ENCODE measurements around the gene GUK1. TPM values are rescaled to one million over a fixed set of nuclear protein-coding genes. Genes with fewer than 3 reads are reported as not detected.

Gene GUK1
- total RNA-seq, 2 donors from 2014 or later: 233 to 245 TPM

GRCh38 chr1:228123505-228123904, 16.6 kb upstream of the GUK1 start:
- Mint-ChIP-seq H3K36me3 (ENCODE audit: low read depth) (peaks cover 2% of the 10 kb centered on the region), H3K27ac (no peak overlapping the region), H3K27me3 (peaks cover 23% of the 10 kb centered on the region), H3K4me3 (no peak overlapping the region), H3K4me1 (peaks cover 6% of the 10 kb centered on the region)
- no peak for DNase-seq
- no peak for ATAC-seq
- no peaks in the 10 kb centered on the region for H3K9me3 ChIP-seq (ENCODE audit: control insufficient read depth, low read length, poor library complexity, severe bottlenecking)

GRCh38 chr1:228125185-228125584, 14.9 kb upstream of the GUK1 start:
- H3K9me3 ChIP-seq (ENCODE audit: control insufficient read depth, low read length, poor library complexity, severe bottlenecking): no peaks in the 10 kb centered on the region
- no peak overlapping the region for H3K4me3 Mint-ChIP-seq
- DNase-seq: no peak
- H3K36me3 Mint-ChIP-seq (ENCODE audit: low read depth): peaks cover 2% of the 10 kb centered on the region
- peaks cover 23% of the 10 kb centered on the region for H3K27me3 Mint-ChIP-seq
- no peak overlapping the region for H3K27ac Mint-ChIP-seq
- no peak for ATAC-seq
- peaks cover 6% of the 10 kb centered on the region for H3K4me1 Mint-ChIP-seq

- H3K4me3 Mint-ChIP-seq: no peak overlapping the region
- ATAC-seq: no peak
- no peak overlapping the region for H3K27ac Mint-ChIP-seq
- H3K9me3 ChIP-seq (ENCODE audit: control insufficient read depth, low read length, poor library complexity, severe bottlenecking): no peaks in the 10 kb centered on the region
- H3K27me3 Mint-ChIP-seq: peaks cover 32% of the 10 kb centered on the region
- H3K36me3 Mint-ChIP-seq (ENCODE audit: low read depth): no peaks in the 10 kb centered on the region
- peaks cover 3% of the 10 kb centered on the region for H3K4me1 Mint-ChIP-seq
- no peak for DNase-seq
Measured at GRCh38 chr1:228131766-228132165, 8.3 kb upstream of the GUK1 start.

GRCh38 chr1:228134591-228134990, 5.5 kb upstream of the GUK1 start:
- ATAC-seq: no peak
- peaks cover 3% of the 10 kb centered on the region for H3K4me1 Mint-ChIP-seq

GRCh38 chr1:228136901-228137300, 3.2 kb upstream of the GUK1 start:
- Mint-ChIP-seq H3K27ac (peak overlapping the region; percentile 24), H3K27me3 (peaks cover 26% of the 10 kb centered on the region), H3K4me3 (no peak overlapping the region), H3K4me1 (no peaks in the 10 kb centered on the region), H3K36me3 (ENCODE audit: low read depth) (no peaks in the 10 kb centered on the region)
- ATAC-seq (no peak), DNase-seq (no peak)
- H3K9me3 ChIP-seq (ENCODE audit: control insufficient read depth, low read length, poor library complexity, severe bottlenecking): no peaks in the 10 kb centered on the region

More at GRCh38 chr1:228134591-228134990, 5.5 kb upstream of the GUK1 start:
- Mint-ChIP-seq H3K36me3 (ENCODE audit: low read depth) (no peaks in the 10 kb centered on the region), H3K27me3 (peaks cover 30% of the 10 kb centered on the region), H3K4me3 (no peak overlapping the region), H3K27ac (no peak overlapping the region)
- DNase-seq: no peak
- no peaks in the 10 kb centered on the region for H3K9me3 ChIP-seq (ENCODE audit: control insufficient read depth, low read length, poor library complexity, severe bottlenecking)

GRCh38 chr1:228139406-228139930, 611 bp upstream of the GUK1 start:
- ATAC-seq (no peak), DNase-seq (no peak)
- H3K4me3 Mint-ChIP-seq: peak overlapping the region; percentile 96
- H3K36me3 Mint-ChIP-seq (ENCODE audit: low read depth): no peaks in the 10 kb centered on the region
- peaks cover 25% of the 10 kb centered on the region for H3K27me3 Mint-ChIP-seq
- peak overlapping the region; percentile 94 for H3K27ac Mint-ChIP-seq
- H3K9me3 ChIP-seq (ENCODE audit: control insufficient read depth, low read length, poor library complexity, severe bottlenecking): no peaks in the 10 kb centered on the region
- peaks cover 18% of the 10 kb centered on the region for H3K4me1 Mint-ChIP-seq

- ATAC-seq: no peak
- Mint-ChIP-seq H3K27ac (peak overlapping the region; percentile 94), H3K4me1 (peaks cover 20% of the 10 kb centered on the region), H3K4me3 (peak overlapping the region; percentile 96), H3K36me3 (ENCODE audit: low read depth) (no peaks in the 10 kb centered on the region), H3K27me3 (peaks cover 17% of the 10 kb centered on the region)
- no peaks in the 10 kb centered on the region for H3K9me3 ChIP-seq (ENCODE audit: control insufficient read depth, low read length, poor library complexity, severe bottlenecking)
- DNase-seq: no peak
Measured at GRCh38 chr1:228140724-228141225, 696 bp downstream of the GUK1 start.

GRCh38 chr1:228141226-228142044, 1.4 kb downstream of the GUK1 start:
- H3K4me1 Mint-ChIP-seq: peaks cover 20% of the 10 kb centered on the region
- ATAC-seq: no peak
- no peak for DNase-seq
- no peaks in the 10 kb centered on the region for H3K9me3 ChIP-seq (ENCODE audit: control insufficient read depth, low read length, poor library complexity, severe bottlenecking)
- H3K36me3 Mint-ChIP-seq (ENCODE audit: low read depth): no peaks in the 10 kb centered on the region
- peak overlapping the region; percentile 94 for H3K27ac Mint-ChIP-seq
- peaks cover 10% of the 10 kb centered on the region for H3K27me3 Mint-ChIP-seq
- H3K4me3 Mint-ChIP-seq: peak overlapping the region; percentile 96

GRCh38 chr1:228142155-228142691, 2.1 kb downstream of the GUK1 start:
- no peaks in the 10 kb centered on the region for H3K9me3 ChIP-seq (ENCODE audit: control insufficient read depth, low read length, poor library complexity, severe bottlenecking)
- Mint-ChIP-seq H3K4me1 (peaks cover 20% of the 10 kb centered on the region), H3K27ac (peak overlapping the region; percentile 94), H3K4me3 (peak overlapping the region; percentile 96), H3K27me3 (peaks cover 3% of the 10 kb centered on the region), H3K36me3 (ENCODE audit: low read depth) (no peaks in the 10 kb centered on the region)
- no peak for ATAC-seq
- no peak for DNase-seq

GRCh38 chr1:228142701-228143136, 2.6 kb downstream of the GUK1 start:
- Mint-ChIP-seq H3K4me1 (peaks cover 20% of the 10 kb centered on the region), H3K36me3 (ENCODE audit: low read depth) (no peaks in the 10 kb centered on the region), H3K27ac (peak overlapping the region; percentile 94), H3K4me3 (peak overlapping the region; percentile 96), H3K27me3 (no peaks in the 10 kb centered on the region)
- ATAC-seq (no peak), DNase-seq (no peak)
- no peaks in the 10 kb centered on the region for H3K9me3 ChIP-seq (ENCODE audit: control insufficient read depth, low read length, poor library complexity, severe bottlenecking)

- DNase-seq (no peak), ATAC-seq (no peak)
- no peaks in the 10 kb centered on the region for H3K36me3 Mint-ChIP-seq (ENCODE audit: low read depth)
- peak overlapping the region; percentile 94 for H3K27ac Mint-ChIP-seq
- no peaks in the 10 kb centered on the region for H3K9me3 ChIP-seq (ENCODE audit: control insufficient read depth, low read length, poor library complexity, severe bottlenecking)
- no peaks in the 10 kb centered on the region for H3K27me3 Mint-ChIP-seq
- peak overlapping the region; percentile 96 for H3K4me3 Mint-ChIP-seq
- peaks cover 20% of the 10 kb centered on the region for H3K4me1 Mint-ChIP-seq
Measured at GRCh38 chr1:228143480-228144192, 3.6 kb downstream of the GUK1 start.

GRCh38 chr1:228144193-228144992, 4.3 kb downstream of the GUK1 start:
- H3K27me3 Mint-ChIP-seq: no peaks in the 10 kb centered on the region
- peak overlapping the region; percentile 7 for H3K4me3 Mint-ChIP-seq
- no peaks in the 10 kb centered on the region for H3K9me3 ChIP-seq (ENCODE audit: control insufficient read depth, low read length, poor library complexity, severe bottlenecking)
- DNase-seq (no peak), ATAC-seq (no peak)
- H3K4me1 Mint-ChIP-seq: peaks cover 20% of the 10 kb centered on the region
- peak overlapping the region; percentile 61 for H3K27ac Mint-ChIP-seq
- H3K36me3 Mint-ChIP-seq (ENCODE audit: low read depth): no peaks in the 10 kb centered on the region
